CD4-positive, alpha-beta T cell treated with Interferon gamma for 1 hour (primary cell): ENCODE measurements around the gene PTPRC.
A peak's percentile ranks its signal among the peaks of the same experiment; 100 is the strongest.

ENCODE experiments used
- DNase-seq: peaks from one replicate; pipeline ENCODE4 v3.0.0-alpha.2; 2020

PTPRC gene

GRCh38 chr1:198622001-198622400 is 16.8 kb upstream of the PTPRC start:
- DNase-seq = no peak

DNA sequence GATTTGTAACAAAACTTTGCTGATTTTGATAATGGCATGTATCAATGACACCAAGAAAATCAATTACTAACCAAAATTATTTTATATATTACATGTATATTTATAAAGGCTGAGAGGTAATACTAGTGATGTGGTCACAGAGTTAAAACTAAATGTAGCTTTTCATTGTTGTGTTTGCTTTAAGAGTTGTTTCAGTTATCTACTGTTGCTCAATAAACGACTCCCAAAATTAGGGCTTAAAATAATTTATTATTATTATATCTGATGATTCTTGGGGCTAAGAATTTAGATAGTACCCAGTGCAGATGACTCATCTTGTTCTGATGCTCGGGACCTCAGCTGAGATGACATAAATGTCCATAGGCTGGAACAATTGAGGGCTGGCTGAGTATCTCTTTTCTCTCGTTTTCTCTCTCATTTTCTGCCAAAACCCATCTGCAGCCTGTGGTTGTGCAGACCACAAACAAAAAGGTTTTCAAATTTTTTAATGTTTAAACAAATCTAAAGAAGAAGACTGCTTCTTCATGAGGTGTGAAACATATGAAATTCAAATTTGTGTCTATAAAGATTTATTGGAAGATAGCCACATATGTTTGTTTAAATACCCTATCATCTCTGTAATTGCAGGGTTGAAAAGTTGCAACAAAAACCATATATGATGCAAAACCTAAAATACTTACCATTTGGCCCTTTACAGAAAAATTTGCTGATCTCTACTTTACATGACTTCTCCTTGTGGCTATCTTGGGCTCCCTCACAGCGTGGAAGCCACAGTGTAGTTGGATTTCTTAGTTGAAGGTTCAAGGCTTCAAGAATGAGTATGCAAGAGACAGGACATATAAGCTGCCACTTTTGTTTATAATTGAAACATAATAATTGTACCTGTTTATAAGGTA is 14.8 kb upstream of the PTPRC start:
- DNase-seq = no peak

- DNase-seq = no peak
Observed at GRCh38 chr1:198624648-198624980, 14.2 kb upstream of the PTPRC start.

DNA sequence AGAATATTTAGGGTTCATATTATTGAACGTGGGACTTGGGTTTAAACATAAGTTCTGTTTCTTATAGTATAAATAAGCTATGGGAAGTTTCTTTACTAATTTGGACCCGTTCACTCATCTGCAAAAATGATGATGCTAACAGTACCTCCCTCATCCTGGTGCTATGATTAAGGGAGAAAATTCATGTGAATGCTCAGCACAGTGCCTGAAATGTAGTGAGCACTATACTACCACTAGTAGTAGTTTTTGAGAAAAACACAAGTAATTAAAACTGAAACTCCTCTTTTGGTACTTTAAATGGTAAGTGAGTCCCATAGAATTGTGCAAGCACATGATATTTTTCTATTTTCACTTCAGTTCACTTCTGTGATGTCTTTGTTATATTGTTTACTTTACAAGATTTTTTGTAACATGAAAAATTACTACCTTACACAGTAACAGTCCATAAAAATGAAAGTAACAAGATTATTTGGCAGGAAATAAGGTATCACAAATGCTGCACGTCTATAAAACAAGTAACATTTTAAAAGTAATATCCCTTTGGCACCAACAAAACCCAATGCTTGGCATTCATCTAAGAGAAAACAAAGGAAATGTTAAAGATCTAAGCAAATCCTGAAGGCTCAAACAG is 11.3 kb upstream of the PTPRC start:
- DNase-seq = no peak

DNA sequence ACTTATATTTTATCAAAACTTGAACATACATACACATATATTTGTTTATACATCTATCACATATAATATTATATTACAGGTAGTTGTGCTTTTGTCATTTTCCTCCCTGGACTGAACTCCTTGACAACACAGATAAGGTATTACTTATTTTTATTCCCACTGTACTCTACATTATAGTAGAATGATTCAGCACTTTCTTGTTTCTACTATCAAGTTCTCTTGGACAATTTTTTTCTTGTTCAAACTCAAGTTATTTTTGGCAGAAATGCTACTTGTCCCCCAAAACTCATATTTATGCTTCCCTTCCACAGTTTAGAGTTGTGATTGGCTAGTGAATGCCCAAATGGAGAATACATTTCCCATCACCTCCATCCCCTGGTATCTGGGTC is 10.8 kb upstream of the PTPRC start:
- no peak for DNase-seq

GRCh38 chr1:198629610-198630009 is 9.2 kb upstream of the PTPRC start:
- no peak for DNase-seq

DNA sequence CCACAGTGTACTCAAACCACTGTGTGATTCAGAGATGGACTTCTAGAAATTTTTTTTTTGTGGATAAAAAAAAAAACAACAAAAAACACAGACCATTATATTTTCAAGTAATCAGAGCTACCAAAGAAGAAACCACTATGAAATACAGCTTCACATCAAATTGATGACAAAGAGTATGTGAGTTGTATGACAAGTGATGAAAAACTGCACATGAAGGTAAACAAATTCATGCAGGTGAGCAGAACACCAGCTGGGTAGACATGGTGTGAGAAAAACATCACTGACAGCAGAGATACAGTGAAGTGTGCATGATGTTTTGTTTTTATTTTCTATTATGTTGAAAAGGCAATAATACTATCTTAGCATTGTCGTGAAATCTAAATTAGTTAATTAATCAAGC is 8.0 kb upstream of the PTPRC start:
- no peak for DNase-seq

DNA sequence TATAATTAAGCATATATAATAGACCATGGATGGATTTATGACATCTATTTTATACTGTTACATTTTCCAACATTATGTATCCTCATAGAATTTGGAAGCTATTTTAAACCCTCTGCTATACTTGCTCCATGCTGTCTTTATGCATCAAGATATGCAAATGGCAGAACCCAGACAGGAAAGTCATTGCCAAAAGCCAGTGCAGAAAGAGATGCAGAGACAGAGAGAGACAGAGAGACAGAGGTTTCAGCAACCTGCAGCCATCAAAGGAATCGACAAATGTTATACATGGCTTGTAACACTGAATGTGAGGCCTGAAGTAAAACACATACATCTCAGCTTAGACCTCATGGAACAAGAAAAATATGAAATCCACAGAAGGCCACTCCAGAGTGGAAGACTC is 7.5 kb upstream of the PTPRC start:
- DNase-seq = no peak

GRCh38 chr1:198632007-198632406 is 6.8 kb upstream of the PTPRC start:
- no peak for DNase-seq

DNA sequence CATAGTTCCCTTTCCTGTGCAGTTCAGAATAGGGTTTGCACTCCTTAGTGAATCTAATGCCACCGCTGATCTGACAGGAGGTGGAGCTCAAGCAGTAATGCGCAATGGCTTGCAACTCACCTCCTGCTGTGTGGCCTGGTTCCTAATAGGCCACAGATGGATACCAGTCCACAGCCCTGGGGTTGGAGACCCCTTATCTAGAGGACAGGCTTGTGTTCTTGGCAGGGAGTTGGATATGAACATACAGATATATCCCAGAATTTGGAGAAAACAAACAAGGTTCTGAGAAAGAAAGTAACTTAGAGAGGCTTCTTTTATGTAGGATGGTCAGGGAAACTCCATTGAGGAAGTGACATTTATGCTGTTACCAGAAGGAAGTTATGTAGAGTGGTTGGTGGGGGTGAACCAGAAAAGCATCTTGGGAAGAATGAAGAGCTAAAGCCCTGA is 5.1 kb upstream of the PTPRC start:
- DNase-seq = peak; percentile 52

- no peak for DNase-seq
Observed at GRCh38 chr1:198635964-198636363, 2.9 kb upstream of the PTPRC start.

DNA sequence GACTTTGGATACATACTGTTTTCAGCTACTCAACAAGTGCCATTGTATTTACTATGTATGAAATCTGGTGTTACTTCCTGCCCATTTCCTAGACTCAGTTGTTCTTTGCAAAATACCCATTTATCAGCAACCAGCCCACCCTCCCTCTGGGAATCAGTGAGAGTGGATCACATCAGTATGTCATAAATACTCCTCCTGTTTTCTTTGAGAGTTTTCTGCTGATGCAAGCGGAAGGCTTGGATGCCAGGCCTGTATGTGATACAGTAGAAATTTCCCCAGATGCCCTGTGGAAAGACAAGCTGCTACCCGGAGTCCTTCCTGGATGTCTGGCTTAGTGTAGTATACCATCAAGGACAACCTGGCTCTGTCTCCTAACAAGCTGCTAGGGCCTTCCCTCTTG is 2.4 kb upstream of the PTPRC start:
- no peak for DNase-seq

DNA sequence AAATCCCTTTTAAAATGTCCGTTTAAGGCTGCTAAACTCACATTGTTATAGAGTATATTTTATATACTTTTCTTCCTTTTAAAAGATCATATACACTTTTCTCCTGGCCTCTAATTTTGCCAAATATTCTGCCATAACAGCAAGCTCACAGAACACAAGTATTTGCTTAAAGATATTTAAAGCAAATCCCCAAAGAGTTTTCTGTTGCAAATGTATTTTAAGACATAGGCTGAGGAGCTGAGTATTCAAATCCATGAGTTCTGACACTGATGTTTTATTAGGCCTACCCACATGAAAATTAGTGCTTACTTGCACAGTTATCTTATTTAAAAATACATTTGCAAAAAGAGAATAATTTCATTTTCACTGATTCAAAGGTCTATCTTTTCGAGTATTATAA is 1.7 kb upstream of the PTPRC start:
- DNase-seq = no peak

DNA sequence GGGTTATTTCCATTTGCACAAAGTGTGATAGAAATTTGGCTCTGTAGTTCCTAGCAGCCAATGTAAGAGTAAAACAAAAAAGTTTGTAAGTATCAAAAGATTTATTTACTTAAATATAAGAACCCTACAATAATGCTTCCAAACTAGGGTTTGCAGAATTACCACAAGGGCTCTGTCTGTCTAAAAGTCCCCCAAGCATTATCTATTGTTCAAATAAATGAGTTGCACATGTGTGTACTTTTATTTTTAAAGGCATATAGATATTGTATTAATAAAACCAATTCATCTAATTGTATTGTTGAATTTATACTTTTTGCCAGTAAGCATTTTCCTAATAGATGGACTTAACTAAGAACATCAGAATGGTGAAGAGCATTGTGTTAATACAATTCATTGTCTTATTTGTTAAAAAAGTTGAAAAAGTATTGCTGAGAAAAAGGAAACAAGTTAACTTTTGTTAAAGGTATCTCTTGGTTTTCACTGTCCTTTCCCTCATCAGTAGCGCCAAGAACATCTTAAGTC is 863 bp upstream of the PTPRC start:
- DNase-seq = no peak

- DNase-seq = no peak
Observed at GRCh38 chr1:198638441-198638840, 399 bp upstream of the PTPRC start.

DNA sequence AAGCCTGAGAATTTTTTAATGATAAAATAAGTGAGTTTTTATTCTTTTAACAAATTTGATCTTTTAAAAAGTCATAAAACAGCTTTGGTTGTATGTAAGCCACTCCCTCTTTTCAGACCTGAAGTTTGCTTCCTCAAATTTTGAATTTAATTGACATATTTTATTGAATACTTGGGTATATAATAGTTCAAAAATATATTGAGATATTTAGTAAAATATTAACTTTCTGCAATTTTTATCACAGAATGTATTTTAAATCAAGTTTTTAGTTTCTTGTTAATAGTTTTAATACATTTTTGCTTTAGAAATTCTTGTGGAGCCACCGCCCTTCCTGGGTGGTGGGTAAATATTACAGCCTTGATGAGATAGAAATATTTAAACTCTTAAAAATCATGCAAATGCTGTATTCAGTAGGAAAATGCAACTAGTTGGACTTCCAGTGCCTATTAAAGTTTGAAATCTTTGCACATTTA is 867 bp downstream of the PTPRC start:
- no peak for DNase-seq

- no peak for DNase-seq
Observed at GRCh38 chr1:198640174-198640573, 1.3 kb downstream of the PTPRC start.

DNA sequence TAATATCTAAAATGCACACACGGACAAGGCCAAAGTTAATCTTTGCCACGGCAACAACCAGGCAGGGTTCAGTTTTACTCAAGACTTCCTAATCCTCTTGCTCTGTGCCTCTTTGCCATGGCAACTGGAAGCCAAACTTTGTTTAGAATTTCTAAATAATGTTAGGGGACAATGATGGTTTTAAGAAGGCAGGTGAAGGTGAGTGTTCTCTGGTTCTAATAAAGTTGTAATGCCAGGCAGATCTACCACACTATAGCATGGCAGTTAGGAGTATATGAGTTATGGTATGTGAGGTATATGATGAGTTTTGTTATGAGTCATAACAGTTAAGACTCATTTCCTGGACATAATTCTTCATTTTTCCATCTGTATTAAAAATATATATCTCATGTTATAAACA is 2.7 kb downstream of the PTPRC start:
- peak; percentile 57 for DNase-seq

DNA sequence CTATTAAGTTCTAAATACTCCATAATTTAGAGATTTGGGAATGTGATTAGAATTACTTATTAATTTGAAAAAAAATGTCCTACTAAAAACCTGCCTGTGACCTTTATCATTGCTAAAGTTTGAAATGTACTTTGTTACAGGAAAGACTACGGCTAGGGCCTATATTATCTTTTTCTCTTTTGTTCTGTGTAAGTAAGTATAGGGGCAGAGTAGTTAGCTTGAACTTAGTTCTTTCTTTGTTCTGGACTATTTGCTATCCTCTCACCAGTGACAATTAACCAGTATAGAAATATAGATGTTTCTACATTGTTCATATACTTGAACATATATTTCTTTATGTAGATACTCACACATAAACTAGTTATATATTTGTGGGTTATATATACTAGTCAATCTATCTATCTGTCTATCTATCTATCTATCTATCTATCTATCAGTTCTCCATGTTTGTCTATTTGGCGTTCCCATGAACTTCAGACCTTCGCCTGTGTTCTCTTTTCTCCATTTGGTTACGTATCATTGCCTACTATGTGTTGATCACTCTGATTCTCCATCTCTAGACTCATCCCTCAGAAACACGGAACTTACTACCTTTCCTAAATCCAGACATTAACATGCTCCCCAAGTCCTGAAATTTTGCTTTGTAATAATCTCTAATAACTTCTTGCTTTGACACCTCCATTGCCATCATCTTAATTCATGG is 3.3 kb downstream of the PTPRC start:
- no peak for DNase-seq

DNA sequence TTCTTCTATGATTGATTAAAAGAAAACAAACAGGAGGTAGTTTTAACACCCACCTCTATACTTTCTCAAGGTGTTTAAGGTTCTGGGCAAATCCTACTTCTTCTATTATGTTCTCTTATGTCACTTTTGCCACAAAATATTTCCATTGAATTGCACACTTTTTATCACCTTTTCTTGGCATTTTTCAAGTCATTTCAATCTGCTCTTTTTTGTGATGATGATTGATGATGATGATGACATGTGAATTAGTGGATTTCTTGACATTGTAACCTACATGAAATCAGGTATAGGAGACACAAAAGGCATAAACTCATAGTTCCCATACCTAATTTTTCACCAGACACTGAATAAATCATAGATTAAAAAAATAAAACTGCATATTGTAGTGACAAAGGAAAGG is 4.1 kb downstream of the PTPRC start:
- DNase-seq = no peak

GRCh38 chr1:198643808-198644207 is 5.0 kb downstream of the PTPRC start:
- no peak for DNase-seq

DNA sequence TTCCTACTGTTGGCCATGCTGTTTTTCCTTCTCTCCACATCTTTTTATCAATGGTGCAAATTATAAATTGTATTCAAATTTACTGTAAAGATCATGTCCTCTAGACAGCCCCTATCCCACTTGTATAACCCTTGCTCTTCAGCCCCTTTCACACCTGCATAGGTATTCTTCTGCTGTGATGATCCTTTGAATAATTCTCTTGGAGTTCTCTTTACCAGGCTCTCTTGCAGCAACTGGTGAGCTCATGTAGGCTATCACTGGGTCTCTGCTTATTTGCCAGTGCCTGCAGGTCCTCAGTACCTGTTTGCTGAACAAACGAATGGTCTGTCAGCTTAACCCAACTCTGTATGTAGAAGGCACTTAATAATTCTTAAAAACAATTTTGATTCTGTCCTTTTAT is 8.2 kb downstream of the PTPRC start:
- DNase-seq = no peak

GRCh38 chr1:198648592-198648991 is 9.8 kb downstream of the PTPRC start:
- DNase-seq = no peak
